ENCODE data around the gene CAGE1.

GRCh38 chr6:7323074-7323473, 66.5 kb downstream of the CAGE1 start:
- TF ChIP-seq CTCF (IDR thresholded peaks at IDR 0.05) = no peak
- no peak for TF ChIP-seq EP300 (IDR thresholded peaks at IDR 0.05)
- no peak for TF ChIP-seq POLR2A (IDR thresholded peaks at IDR 0.05)

Data from ovary (tissue), 3 donors.